ENCODE results near the gene ERBB4. TPM values are rescaled to one million over a fixed set of nuclear protein-coding genes. Genes with fewer than 3 reads are reported as not detected.

ERBB4 gene
- polyA plus RNA-seq, 1 experiment, result not detected

GRCh38 chr2:212534336-212534735 lies 4.3 kb downstream of the ERBB4 start:
- H3K9me3 ChIP-seq (ENCODE audit: control insufficient read depth, insufficient read depth, low read length), result peaks cover 3% of the 10 kb centered on the region; the same call in 1 of the 2 replicates
- no peak overlapping the region for H3K27ac ChIP-seq (ENCODE audit: low read depth, low read length)
- H3K27me3 ChIP-seq (ENCODE audit: control insufficient read depth, insufficient read depth, low read length), result peaks cover 40% of the 10 kb centered on the region
- ChIA-PET POLR2A (no interaction called here), CTCF (no interaction called here)
- TF ChIP-seq, protein P1, sequence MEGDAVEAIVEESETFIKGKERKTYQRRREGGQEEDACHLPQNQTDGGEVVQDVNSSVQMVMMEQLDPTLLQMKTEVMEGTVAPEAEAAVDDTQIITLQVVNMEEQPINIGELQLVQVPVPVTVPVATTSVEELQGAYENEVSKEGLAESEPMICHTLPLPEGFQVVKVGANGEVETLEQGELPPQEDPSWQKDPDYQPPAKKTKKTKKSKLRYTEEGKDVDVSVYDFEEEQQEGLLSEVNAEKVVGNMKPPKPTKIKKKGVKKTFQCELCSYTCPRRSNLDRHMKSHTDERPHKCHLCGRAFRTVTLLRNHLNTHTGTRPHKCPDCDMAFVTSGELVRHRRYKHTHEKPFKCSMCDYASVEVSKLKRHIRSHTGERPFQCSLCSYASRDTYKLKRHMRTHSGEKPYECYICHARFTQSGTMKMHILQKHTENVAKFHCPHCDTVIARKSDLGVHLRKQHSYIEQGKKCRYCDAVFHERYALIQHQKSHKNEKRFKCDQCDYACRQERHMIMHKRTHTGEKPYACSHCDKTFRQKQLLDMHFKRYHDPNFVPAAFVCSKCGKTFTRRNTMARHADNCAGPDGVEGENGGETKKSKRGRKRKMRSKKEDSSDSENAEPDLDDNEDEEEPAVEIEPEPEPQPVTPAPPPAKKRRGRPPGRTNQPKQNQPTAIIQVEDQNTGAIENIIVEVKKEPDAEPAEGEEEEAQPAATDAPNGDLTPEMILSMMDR (IDR thresholded peaks at IDR 0.05; ENCODE audit: low read depth, low read length), result no peak
- H3K4me3 ChIP-seq (ENCODE audit: low read depth, low read length), result no peak overlapping the region
- no peak for DNase-seq (ENCODE audit: low read depth, low spot score)

GRCh38 chr2:212532585-212532984 lies 6.0 kb downstream of the ERBB4 start:
- Histone ChIP-seq H3K9me3 (ENCODE audit: control insufficient read depth, insufficient read depth, low read length) (peaks cover 3% of the 10 kb centered on the region; the same call in 1 of the 2 replicates), H3K27me3 (ENCODE audit: control insufficient read depth, insufficient read depth, low read length) (peaks cover 26% of the 10 kb centered on the region), H3K4me3 (ENCODE audit: low read depth, low read length) (no peak overlapping the region), H3K27ac (ENCODE audit: low read depth, low read length) (no peak overlapping the region)
- POLR2A ChIA-PET, result no interaction called here
- CTCF ChIA-PET, result interaction anchor here (0.6 kb wide), 1 partner anchor 29 kb away, joined by 3 read pairs; no protein-coding TSS in a partner anchor
- DNase-seq (ENCODE audit: low read depth, low spot score), result no peak
- TF ChIP-seq, protein P1 (IDR thresholded peaks at IDR 0.05; ENCODE audit: low read depth, low read length), result no peak

DNA sequence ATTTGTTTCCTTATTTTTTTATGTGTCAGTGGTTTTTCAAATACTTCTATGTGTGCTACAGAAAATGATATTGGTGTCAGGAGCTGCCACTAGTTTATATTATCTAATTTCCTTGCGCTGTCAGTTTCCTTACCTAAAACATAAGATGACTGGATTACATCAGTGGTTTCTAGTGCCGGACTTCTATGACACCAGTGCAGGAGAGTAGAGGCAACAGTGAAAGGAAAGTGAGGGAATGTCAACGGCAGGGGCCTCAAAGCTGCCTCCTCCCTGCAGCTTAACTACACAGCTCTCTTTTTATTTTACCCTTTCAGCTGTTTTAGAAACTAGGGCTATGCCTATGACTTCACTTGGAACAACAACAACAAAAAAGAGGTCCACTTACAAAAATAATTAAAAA lies 6.5 kb downstream of the ERBB4 start:
- H3K27ac ChIP-seq (ENCODE audit: low read depth, low read length), result no peak overlapping the region
- no peaks in the 10 kb centered on the region; the same call in 1 of the 2 replicates for H3K9me3 ChIP-seq (ENCODE audit: control insufficient read depth, insufficient read depth, low read length)
- peaks cover 21% of the 10 kb centered on the region for H3K27me3 ChIP-seq (ENCODE audit: control insufficient read depth, insufficient read depth, low read length)
- H3K4me3 ChIP-seq (ENCODE audit: low read depth, low read length), result no peak overlapping the region
- DNase-seq (ENCODE audit: low read depth, low spot score), result no peak
- CTCF ChIA-PET, result interaction anchor here (0.6 kb wide), 2 partner anchors 28 to 1558 kb away, joined by 3 read pairs; no protein-coding TSS in a partner anchor
- POLR2A ChIA-PET, result no interaction called here
- TF ChIP-seq, protein P1 (IDR thresholded peaks at IDR 0.05; ENCODE audit: low read depth, low read length), result no peak

GRCh38 chr2:212531499-212531898 lies 7.1 kb downstream of the ERBB4 start:
- CTCF ChIA-PET, result no interaction called here
- POLR2A ChIA-PET, result no interaction called here
- TF ChIP-seq, protein P1 (IDR thresholded peaks at IDR 0.05; ENCODE audit: low read depth, low read length), result no peak

DNA sequence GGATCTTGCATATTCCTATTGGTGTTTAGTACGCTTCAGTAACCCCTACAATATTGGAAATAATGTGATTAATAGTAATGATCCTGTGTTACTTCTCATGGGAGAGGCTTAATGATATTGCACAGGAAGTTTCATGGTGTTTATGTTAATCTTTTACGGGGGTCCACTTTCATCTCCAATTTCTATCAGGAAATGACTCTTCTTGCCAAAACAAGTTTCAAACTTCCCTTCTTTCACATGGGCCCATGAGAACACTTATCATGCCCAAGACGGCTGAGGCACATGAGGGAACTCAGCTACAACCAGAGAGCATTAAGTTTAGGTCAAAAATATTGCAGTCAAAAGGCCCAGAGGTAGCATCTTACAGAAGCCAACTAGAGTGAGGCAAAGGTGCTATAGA lies 7.6 kb downstream of the ERBB4 start:
- Histone ChIP-seq H3K27me3 (ENCODE audit: control insufficient read depth, insufficient read depth, low read length) (peaks cover 10% of the 10 kb centered on the region), H3K4me3 (ENCODE audit: low read depth, low read length) (no peak overlapping the region), H3K9me3 (ENCODE audit: control insufficient read depth, insufficient read depth, low read length) (no peaks in the 10 kb centered on the region), H3K27ac (ENCODE audit: low read depth, low read length) (no peak overlapping the region)
- CTCF ChIA-PET, result no interaction called here
- POLR2A ChIA-PET, result no interaction called here
- DNase-seq (ENCODE audit: low read depth, low spot score), result no peak
- TF ChIP-seq, protein P1 (IDR thresholded peaks at IDR 0.05; ENCODE audit: low read depth, low read length), result no peak

More at GRCh38 chr2:212531499-212531898, 7.1 kb downstream of the ERBB4 start:
- Histone ChIP-seq H3K9me3 (ENCODE audit: control insufficient read depth, insufficient read depth, low read length) (no peaks in the 10 kb centered on the region), H3K4me3 (ENCODE audit: low read depth, low read length) (no peak overlapping the region), H3K27ac (ENCODE audit: low read depth, low read length) (no peak overlapping the region), H3K27me3 (ENCODE audit: control insufficient read depth, insufficient read depth, low read length) (peaks cover 15% of the 10 kb centered on the region)
- DNase-seq (ENCODE audit: low read depth, low spot score), result no peak
